ENCODE data around the gene ALKBH6. TPM values are rescaled to one million over a fixed set of nuclear protein-coding genes. Genes with fewer than 3 reads are reported as not detected.

The ALKBH6 gene
- total RNA-seq, 1 donor from 2014 or later, result 17.9 TPM

DNA sequence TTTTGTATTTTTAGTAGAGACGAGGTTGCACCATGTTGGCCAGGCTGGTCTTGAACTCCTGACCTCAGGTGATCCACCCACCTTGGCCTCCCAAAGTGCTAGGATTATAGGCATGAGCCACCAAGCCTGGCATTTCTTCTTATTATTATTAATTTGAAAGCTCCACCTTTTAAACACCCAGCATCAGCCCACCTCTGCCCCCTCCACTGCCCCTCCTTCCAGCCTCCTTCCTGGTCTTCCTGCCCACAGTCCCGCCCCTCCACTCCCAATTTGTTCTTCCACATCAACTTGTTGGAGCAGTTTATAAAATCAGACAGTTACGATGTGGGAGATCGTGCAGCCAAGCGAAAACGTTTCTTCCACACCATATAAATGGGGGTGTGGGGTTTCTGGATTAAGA, 26.5 kb upstream of the ALKBH6 start:
- H3K4me3 Mint-ChIP-seq (ENCODE audit: unreplicated experiment), result no peak overlapping the region
- H3K9me3 Mint-ChIP-seq (ENCODE audit: low read depth), result peaks cover 2% of the 10 kb centered on the region
- H3K27ac Mint-ChIP-seq (ENCODE audit: unreplicated experiment), result no peak overlapping the region
- DNase-seq (ENCODE audit: low spot score), result no peak
- TF ChIP-seq CTCF (IDR thresholded peaks at IDR 0.05), result no peak
- H3K4me1 Mint-ChIP-seq (ENCODE audit: low read depth), result peaks cover 14% of the 10 kb centered on the region
- H3K27me3 Mint-ChIP-seq (ENCODE audit: low read depth), result no peaks in the 10 kb centered on the region
- H3K36me3 Mint-ChIP-seq (ENCODE audit: low read depth), result no peaks in the 10 kb centered on the region

GRCh38 chr19:36032251-36033104, 18.5 kb upstream of the ALKBH6 start, which contains the start of gene CLIP3:
TSS of gene CLIP3 (minus strand) at chr19:36032873. CDS start at chr19:36032357, 516 bp downstream.
- H3K4me1 Mint-ChIP-seq (ENCODE audit: low read depth), result peaks cover 20% of the 10 kb centered on the region
- H3K27ac Mint-ChIP-seq (ENCODE audit: unreplicated experiment), result peak within 1 kb of the TSS; percentile 73
- peak; percentile 42 for TF ChIP-seq CTCF (IDR thresholded peaks at IDR 0.05)
- peaks cover 6% of the 10 kb centered on the region for H3K36me3 Mint-ChIP-seq (ENCODE audit: low read depth)
- DNase-seq (ENCODE audit: low spot score), result no peak
- no peaks in the 10 kb centered on the region for H3K27me3 Mint-ChIP-seq (ENCODE audit: low read depth)
- H3K4me3 Mint-ChIP-seq (ENCODE audit: unreplicated experiment), result peak within 1 kb of the TSS; percentile 80
- H3K9me3 Mint-ChIP-seq (ENCODE audit: low read depth), result no peaks in the 10 kb centered on the region

- DNase-seq (ENCODE audit: low spot score), result no peak
- TF ChIP-seq CTCF (IDR thresholded peaks at IDR 0.05), result no peak
- no peaks in the 10 kb centered on the region for H3K27me3 Mint-ChIP-seq (ENCODE audit: low read depth)
- peaks cover 20% of the 10 kb centered on the region for H3K4me1 Mint-ChIP-seq (ENCODE audit: low read depth)
- H3K36me3 Mint-ChIP-seq (ENCODE audit: low read depth), result peaks cover 11% of the 10 kb centered on the region
- H3K4me3 Mint-ChIP-seq (ENCODE audit: unreplicated experiment), result peak overlapping the region; percentile 31
- no peaks in the 10 kb centered on the region for H3K9me3 Mint-ChIP-seq (ENCODE audit: low read depth)
- H3K27ac Mint-ChIP-seq (ENCODE audit: unreplicated experiment), result peak overlapping the region; percentile 15
These were observed 17.3 kb upstream of the ALKBH6 start for GRCh38 chr19:36031308-36031707.

- H3K27me3 Mint-ChIP-seq (ENCODE audit: low read depth), result no peaks in the 10 kb centered on the region
- no peak overlapping the region for H3K27ac Mint-ChIP-seq (ENCODE audit: unreplicated experiment)
- H3K9me3 Mint-ChIP-seq (ENCODE audit: low read depth), result no peaks in the 10 kb centered on the region
- no peak overlapping the region for H3K4me3 Mint-ChIP-seq (ENCODE audit: unreplicated experiment)
- DNase-seq (ENCODE audit: low spot score), result no peak
- peak; percentile 28 for TF ChIP-seq CTCF (IDR thresholded peaks at IDR 0.05)
- peaks cover 20% of the 10 kb centered on the region for H3K4me1 Mint-ChIP-seq (ENCODE audit: low read depth)
- H3K36me3 Mint-ChIP-seq (ENCODE audit: low read depth), result peaks cover 14% of the 10 kb centered on the region
These were observed 16.5 kb upstream of the ALKBH6 start for GRCh38 chr19:36030264-36031148.
